HEK293T (cell line): Measurements from ENCODE around the gene SMIM5.

ENCODE experiments used
- FOXA1 ChIP-seq: fragments of 450-650 bp; IDR thresholded peaks from 2 replicates; pipeline ENCODE4 v1.6.1; 2016; ENCODE audit warnings: mild to moderate bottlenecking
- FOXM1 ChIP-seq: fragments of 450-650 bp; IDR thresholded peaks from 2 replicates; pipeline ENCODE4 v1.6.1; 2017; ENCODE audit warnings: mild to moderate bottlenecking, borderline replicate concordance
- HDGF ChIP-seq: fragments of 450-650 bp; IDR thresholded peaks from 2 replicates; pipeline ENCODE4 v1.6.1; 2017; ENCODE audit warnings: antibody characterized with exemption, borderline replicate concordance
- SUZ12 ChIP-seq: fragments of 450-650 bp; IDR thresholded peaks from 2 replicates; pipeline ENCODE4 v1.6.1; 2016; ENCODE audit warnings: mild to moderate bottlenecking

GRCh38 chr17:75622771-75623273 is 10.4 kb upstream of the SMIM5 start:
- TF ChIP-seq FOXA1 (no peak), SUZ12 (no peak), FOXM1 (no peak), HDGF (no peak)
